KMS-11 (cell line): ENCODE data around the gene ENDOG.

Experiments
- H2AFZ ChIP-seq: fragments of 200-600 bp; sonication (generic); 2 replicates; pipeline ENCODE4 v1.6.1; 2016; ENCODE audit warnings: antibody characterized with exemption, mixed run types, low read depth
- H3K27ac ChIP-seq: fragments of 200-600 bp; sonication (generic); 2 replicates; pipeline ENCODE4 v1.6.1; 2016; ENCODE audit warnings: mild to moderate bottlenecking, mixed run types
- H3K27me3 ChIP-seq: fragments of 200-600 bp; sonication (generic); 2 replicates; pipeline ENCODE4 v1.6.1; 2017; ENCODE audit warnings: mild to moderate bottlenecking, low read depth, mixed run types, moderate library complexity; ENCODE audit not compliant: insufficient read depth
- H3K36me3 ChIP-seq: fragments of 200-600 bp; sonication (generic); 2 replicates; pipeline ENCODE4 v1.6.1; 2017; ENCODE audit warnings: mild to moderate bottlenecking, mixed run types; ENCODE audit not compliant: insufficient read depth
- H3K4me1 ChIP-seq: fragments of 200-600 bp; sonication (generic); 2 replicates; pipeline ENCODE4 v1.6.1; 2016; ENCODE audit warnings: mild to moderate bottlenecking, low read depth, mixed run types; ENCODE audit not compliant: poor library complexity, severe bottlenecking
- H3K4me2 ChIP-seq: fragments of 200-600 bp; sonication (generic); 2 replicates; pipeline ENCODE4 v1.7.0; 2016; ENCODE audit warnings: mild to moderate bottlenecking, mixed run types
- H3K4me3 ChIP-seq: fragments of 200-600 bp; sonication (generic); IDR thresholded peaks from 2 replicates; pipeline ENCODE4 v1.6.1; 2017; ENCODE audit warnings: low read depth, low read length, mixed read lengths; ENCODE audit not compliant: insufficient read depth
- H3K79me2 ChIP-seq: fragments of 200-600 bp; sonication (generic); 2 replicates; pipeline ENCODE4 v1.6.1; 2016; ENCODE audit warnings: low read depth, mixed run types; ENCODE audit not compliant: insufficient read depth
- H3K9ac ChIP-seq: fragments of 200-600 bp; sonication (generic); 2 replicates; pipeline ENCODE4 v1.6.1; 2016; ENCODE audit warnings: mild to moderate bottlenecking, mixed run types
- H4K20me1 ChIP-seq: fragments of 200-600 bp; sonication (generic); 2 replicates; pipeline ENCODE4 v1.6.1; 2016; ENCODE audit warnings: mild to moderate bottlenecking, mixed run types; ENCODE audit not compliant: insufficient read depth
- CTCF ChIP-seq: fragments of 200-600 bp; sonication (generic); conservative IDR thresholded peaks from 2 replicates; pipeline ENCODE4 v1.6.1; 2017; ENCODE audit warnings: low read depth, mild to moderate bottlenecking, antibody characterized with exemption, low read length, moderate library complexity, mixed read lengths

The ENDOG gene

GRCh38 chr9:128818099-128818838, at the start of gene ENDOG:
ENDOG (plus strand) TSS chr9:128818500; CDS start chr9:128818685, 185 bp downstream.
- Histone ChIP-seq H3K27ac (peak within 1 kb of the TSS; percentile 37; the same call in 1 of the 2 replicates), H3K27me3 (no peaks in the 10 kb centered on the region), H3K36me3 (no peaks in the 10 kb centered on the region), H3K4me1 (peaks cover 13% of the 10 kb centered on the region), H3K4me3 (no peak within 1 kb of the TSS), H4K20me1 (no peaks in the 10 kb centered on the region), H3K4me2 (peak within 1 kb of the TSS; percentile 66), H2AFZ (peak within 1 kb of the TSS; percentile 77), H3K9ac (peak within 1 kb of the TSS; percentile 55; the same call in 1 of the 2 replicates), H3K79me2 (no peaks in the 10 kb centered on the region)
- peak; percentile 86 for TF ChIP-seq CTCF

GRCh38 chr9:128768606-128769005, 49.7 kb upstream of the ENDOG start:
- no peaks in the 10 kb centered on the region for H3K36me3 ChIP-seq
- no peak overlapping the region for H3K9ac ChIP-seq
- H3K79me2 ChIP-seq: no peaks in the 10 kb centered on the region
- peaks cover 11% of the 10 kb centered on the region for H3K4me1 ChIP-seq
- no peak for TF ChIP-seq CTCF
- H3K4me2 ChIP-seq: no peak overlapping the region
- H4K20me1 ChIP-seq: no peaks in the 10 kb centered on the region
- H2AFZ ChIP-seq: no peak overlapping the region
- H3K27ac ChIP-seq: no peak overlapping the region
- H3K27me3 ChIP-seq: no peaks in the 10 kb centered on the region
- no peak overlapping the region for H3K4me3 ChIP-seq

DNA sequence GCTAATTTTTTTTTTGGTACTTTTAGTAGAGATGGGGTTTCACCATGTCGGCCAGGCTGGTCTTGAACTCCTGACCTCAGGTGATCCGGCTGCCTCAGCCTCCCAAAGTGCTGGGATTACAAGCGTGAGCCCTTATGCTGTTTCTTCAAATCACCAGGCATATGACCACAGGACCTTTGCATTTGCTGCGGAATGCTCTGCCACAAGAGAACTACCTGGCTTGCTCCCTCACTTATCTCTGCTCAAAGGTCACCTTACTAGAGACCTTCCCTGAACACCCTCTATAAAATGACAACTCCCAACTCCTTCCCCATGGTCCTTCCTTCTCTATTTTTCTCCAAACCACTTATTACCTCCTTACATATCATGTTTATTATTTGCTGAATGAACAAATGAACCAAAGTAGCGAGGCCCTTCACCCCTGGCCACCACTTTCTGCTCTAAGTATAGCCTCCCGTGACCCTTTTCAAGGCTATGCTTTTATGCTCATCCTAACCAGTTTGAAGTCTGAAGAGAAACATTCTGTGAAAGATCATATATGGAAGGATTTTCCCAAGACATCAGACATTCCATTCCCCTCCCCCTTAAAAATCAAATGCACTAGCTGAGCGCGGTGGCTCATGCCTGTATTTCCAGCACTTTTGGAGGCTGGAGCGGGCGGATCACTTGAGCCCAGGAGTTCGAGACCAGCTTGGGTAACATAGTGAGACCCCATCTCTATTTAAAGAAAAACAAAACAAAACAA, 47.8 kb upstream of the ENDOG start:
- no peak overlapping the region for H2AFZ ChIP-seq
- H3K4me2 ChIP-seq: peak overlapping the region; percentile 90
- H3K27ac ChIP-seq: no peak overlapping the region
- TF ChIP-seq CTCF: no peak
- peaks cover 11% of the 10 kb centered on the region for H3K4me1 ChIP-seq
- H3K79me2 ChIP-seq: no peaks in the 10 kb centered on the region
- H4K20me1 ChIP-seq: no peaks in the 10 kb centered on the region
- no peak overlapping the region for H3K4me3 ChIP-seq
- no peaks in the 10 kb centered on the region for H3K27me3 ChIP-seq
- no peaks in the 10 kb centered on the region for H3K36me3 ChIP-seq
- H3K9ac ChIP-seq: peak overlapping the region; percentile 37; the same call in 1 of the 2 replicates

- peak overlapping the region; percentile 99 for H2AFZ ChIP-seq
Observed at GRCh38 chr9:128771094-128771721, 47.1 kb upstream of the ENDOG start.

More at GRCh38 chr9:128771094-128771721, 47.1 kb upstream of the ENDOG start:
- H3K4me2 ChIP-seq: peak overlapping the region; percentile 90
- H3K79me2 ChIP-seq: no peaks in the 10 kb centered on the region
- H3K9ac ChIP-seq: peak overlapping the region; percentile 37; the same call in 1 of the 2 replicates
- no peak for TF ChIP-seq CTCF
- no peak overlapping the region for H3K4me3 ChIP-seq
- H3K27me3 ChIP-seq: no peaks in the 10 kb centered on the region
- H3K36me3 ChIP-seq: no peaks in the 10 kb centered on the region
- peaks cover 11% of the 10 kb centered on the region for H3K4me1 ChIP-seq
- no peaks in the 10 kb centered on the region for H4K20me1 ChIP-seq
- peak overlapping the region; percentile 18; the same call in 1 of the 2 replicates for H3K27ac ChIP-seq
